ENCODE results near the gene FOXD4L6. TPM values are rescaled to one million over a fixed set of nuclear protein-coding genes. Genes with fewer than 3 reads are reported as not detected.
"Not testable (repeated sequence)": the region's sequence is repeated elsewhere in the genome, so short reads cannot be mapped to it uniquely, and the experiment has no call there.

The FOXD4L6 gene
- polyA plus RNA-seq, 4 donors: not detected

- DNase-seq (ENCODE audit: low read depth in 4 of 4, low spot score in 3 of 4): not testable (repeated sequence)
These were observed 23.9 kb downstream of the FOXD4L6 start for GRCh38 chr9:41104542-41104941.

- not testable (repeated sequence) for DNase-seq (ENCODE audit: low read depth in 4 of 4, low spot score in 3 of 4)
These were observed 28.0 kb downstream of the FOXD4L6 start for GRCh38 chr9:41100508-41100907.

GRCh38 chr9:41098759-41099158 lies 29.7 kb downstream of the FOXD4L6 start:
- DNase-seq (ENCODE audit: low read depth in 4 of 4, low spot score in 3 of 4): not testable (repeated sequence)

- DNase-seq (ENCODE audit: low read depth in 4 of 4, low spot score in 3 of 4): not testable (repeated sequence)
These were observed 33.4 kb downstream of the FOXD4L6 start for GRCh38 chr9:41095060-41095459.

- not testable (repeated sequence) for DNase-seq (ENCODE audit: low read depth in 4 of 4, low spot score in 3 of 4)
These were observed 34.3 kb downstream of the FOXD4L6 start for GRCh38 chr9:41094010-41094773.

GRCh38 chr9:41090922-41091321 lies 37.6 kb downstream of the FOXD4L6 start:
- not testable (repeated sequence) for DNase-seq (ENCODE audit: low read depth in 4 of 4, low spot score in 3 of 4)

GRCh38 chr9:41090386-41090785 lies 38.1 kb downstream of the FOXD4L6 start:
- not testable (repeated sequence) for DNase-seq (ENCODE audit: low read depth in 4 of 4, low spot score in 3 of 4)

- DNase-seq (ENCODE audit: low read depth in 4 of 4, low spot score in 3 of 4): not testable (repeated sequence)
These were observed 39.9 kb downstream of the FOXD4L6 start for GRCh38 chr9:41088450-41089059.

GRCh38 chr9:41087929-41088328 lies 40.6 kb downstream of the FOXD4L6 start:
- DNase-seq (ENCODE audit: low read depth in 4 of 4, low spot score in 3 of 4): not testable (repeated sequence)

GRCh38 chr9:41087157-41087780 lies 41.2 kb downstream of the FOXD4L6 start:
- not testable (repeated sequence) for DNase-seq (ENCODE audit: low read depth in 4 of 4, low spot score in 3 of 4)

- DNase-seq (ENCODE audit: low read depth in 4 of 4, low spot score in 3 of 4): not testable (repeated sequence)
These were observed 41.8 kb downstream of the FOXD4L6 start for GRCh38 chr9:41086685-41087084.

- DNase-seq (ENCODE audit: low read depth in 4 of 4, low spot score in 3 of 4): not testable (repeated sequence)
These were observed 42.3 kb downstream of the FOXD4L6 start for GRCh38 chr9:41086215-41086614.

- DNase-seq (ENCODE audit: low read depth in 4 of 4, low spot score in 3 of 4): not testable (repeated sequence)
These were observed 46.1 kb downstream of the FOXD4L6 start for GRCh38 chr9:41082358-41082757.

GRCh38 chr9:41079464-41079863 lies 49.0 kb downstream of the FOXD4L6 start:
- not testable (repeated sequence) for DNase-seq (ENCODE audit: low read depth in 4 of 4, low spot score in 3 of 4)

GRCh38 chr9:41077586-41077985 lies 50.9 kb downstream of the FOXD4L6 start:
- DNase-seq (ENCODE audit: low read depth in 4 of 4, low spot score in 3 of 4): not testable (repeated sequence)

Other genes starting within 250 kb of the FOXD4L6 start
- gene ZNG1F, start 60.6 kb upstream of the FOXD4L6 start, polyA plus RNA-seq (ENCODE audit: insufficient read length in 4 of 4): 10 to 100 TPM; 12.3 to 17.6 (median 15.1) TPM

Data from right renal pelvis (tissue), 4 donors.